Suprapubic skin (tissue), 4 donors: Measurements from ENCODE around the gene LIPJ. TPM values are rescaled to one million over a fixed set of nuclear protein-coding genes. Genes with fewer than 3 reads are reported as not detected.

Experiments used
- DNase-seq, 2 donors: peaks; one replicate each; pipeline ENCODE4 v3.0.0-alpha.2; 2019; ENCODE audit warnings: low spot score in 2 of 2
- H3K27ac ChIP-seq: fragments of 200-600 bp; sonication (generic); one replicate; pipeline ENCODE4 v1.5.1; 2019
- H3K27me3 ChIP-seq: fragments of 200-600 bp; sonication (generic); one replicate; pipeline ENCODE4 v1.5.1; 2019
- H3K36me3 ChIP-seq: fragments of 200-600 bp; sonication (generic); one replicate; pipeline ENCODE4 v1.5.1; 2019
- H3K4me1 ChIP-seq: fragments of 200-600 bp; sonication (generic); one replicate; pipeline ENCODE4 v1.5.1; 2019
- H3K4me3 ChIP-seq: fragments of 200-600 bp; sonication (generic); one replicate; pipeline ENCODE4 v1.5.1; 2019; ENCODE audit warnings: mild to moderate bottlenecking
- H3K9me3 ChIP-seq: fragments of 200-600 bp; sonication (generic); one replicate; pipeline ENCODE4 v1.5.1; 2019
- EP300 ChIP-seq: sonication (generic); formaldehyde crosslinking; IDR thresholded peaks from one replicate; pipeline ENCODE4 v1.6.1; 2017; ENCODE audit warnings: antibody characterized with exemption
- POLR2A ChIP-seq, 2 donors: fragments of 450-650 bp; IDR thresholded peaks; one replicate each; pipeline ENCODE4 v1.6.1; 2017; ENCODE audit warnings: antibody characterized with exemption in 2 of 2, mild to moderate bottlenecking in 2 of 2, moderate library complexity in 2 of 2
- POLR2AphosphoS5 ChIP-seq, 3 donors: sonication (generic); formaldehyde crosslinking; IDR thresholded peaks; one replicate each; pipeline ENCODE4 v1.6.1; 2017; ENCODE audit warnings: antibody characterized with exemption in 3 of 3
- WGBS: methylation state at CpG from one replicate; pipeline ENCODE4 v1.1.5; 2018; 5-methylcytosine and 5-hydroxymethylcytosine counted together
- total RNA-seq, 4 donors: library from RNA; depleted of rRNA; stranded (reverse); fragments of >200 nt; gene quantifications; one replicate each; pipeline ENCODE4 v1.1.0, GENCODE V29; 2016
- TF ChIP-seq, protein P1 (sequence below), 2 donors: fragments of 200-600 bp in 1 of 2; fragments of 450-650 bp in 1 of 2; sonication (generic) in 1 of 2; IDR thresholded peaks; one replicate each; pipeline ENCODE4 v1.5.1; 2016 to 2019; ENCODE audit warnings: antibody characterized with exemption in 2 of 2, mild to moderate bottlenecking in 1 of 2, moderate library complexity in 1 of 2

LIPJ gene
- total RNA-seq, 4 donors from 2014 or later = 0.15 to 0.48 (median 0.37) TPM

DNA sequence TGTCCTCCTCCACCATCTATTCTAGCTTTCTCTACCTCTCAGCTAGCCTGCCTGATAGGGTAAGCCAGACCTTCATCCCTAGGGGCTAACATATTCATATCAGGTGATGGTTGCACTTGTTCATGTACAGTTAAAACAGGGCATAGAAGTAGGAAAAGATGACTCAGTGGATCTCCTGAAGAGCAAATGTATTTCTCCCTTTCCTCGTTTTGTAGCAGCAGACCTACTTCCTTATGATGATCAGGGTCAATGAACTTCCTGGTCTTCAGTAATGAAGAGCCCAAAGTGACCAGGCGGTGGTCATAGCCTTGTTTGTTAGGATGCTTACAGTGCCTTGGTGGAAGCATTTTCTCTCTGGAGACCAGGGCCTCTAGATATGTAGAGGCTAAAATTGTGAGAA lies 6.3 kb downstream of the LIPJ start:
- no peak for DNase-seq
- Histone ChIP-seq H3K4me3 (no peak overlapping the region), H3K4me1 (no peaks in the 10 kb centered on the region), H3K27ac (no peak overlapping the region), H3K27me3 (no peaks in the 10 kb centered on the region), H3K36me3 (no peaks in the 10 kb centered on the region), H3K9me3 (no peaks in the 10 kb centered on the region)
- TF ChIP-seq EP300 (no peak), POLR2AphosphoS5 (IDR thresholded peaks at IDR 0.05) (no peak), POLR2A (IDR thresholded peaks at IDR 0.05) (no peak)
- TF ChIP-seq, protein P1, sequence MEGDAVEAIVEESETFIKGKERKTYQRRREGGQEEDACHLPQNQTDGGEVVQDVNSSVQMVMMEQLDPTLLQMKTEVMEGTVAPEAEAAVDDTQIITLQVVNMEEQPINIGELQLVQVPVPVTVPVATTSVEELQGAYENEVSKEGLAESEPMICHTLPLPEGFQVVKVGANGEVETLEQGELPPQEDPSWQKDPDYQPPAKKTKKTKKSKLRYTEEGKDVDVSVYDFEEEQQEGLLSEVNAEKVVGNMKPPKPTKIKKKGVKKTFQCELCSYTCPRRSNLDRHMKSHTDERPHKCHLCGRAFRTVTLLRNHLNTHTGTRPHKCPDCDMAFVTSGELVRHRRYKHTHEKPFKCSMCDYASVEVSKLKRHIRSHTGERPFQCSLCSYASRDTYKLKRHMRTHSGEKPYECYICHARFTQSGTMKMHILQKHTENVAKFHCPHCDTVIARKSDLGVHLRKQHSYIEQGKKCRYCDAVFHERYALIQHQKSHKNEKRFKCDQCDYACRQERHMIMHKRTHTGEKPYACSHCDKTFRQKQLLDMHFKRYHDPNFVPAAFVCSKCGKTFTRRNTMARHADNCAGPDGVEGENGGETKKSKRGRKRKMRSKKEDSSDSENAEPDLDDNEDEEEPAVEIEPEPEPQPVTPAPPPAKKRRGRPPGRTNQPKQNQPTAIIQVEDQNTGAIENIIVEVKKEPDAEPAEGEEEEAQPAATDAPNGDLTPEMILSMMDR (IDR thresholded peaks at IDR 0.05) = no peak
- WGBS = 87% methylated on average over 2 of the region's 2 CpGs

DNA sequence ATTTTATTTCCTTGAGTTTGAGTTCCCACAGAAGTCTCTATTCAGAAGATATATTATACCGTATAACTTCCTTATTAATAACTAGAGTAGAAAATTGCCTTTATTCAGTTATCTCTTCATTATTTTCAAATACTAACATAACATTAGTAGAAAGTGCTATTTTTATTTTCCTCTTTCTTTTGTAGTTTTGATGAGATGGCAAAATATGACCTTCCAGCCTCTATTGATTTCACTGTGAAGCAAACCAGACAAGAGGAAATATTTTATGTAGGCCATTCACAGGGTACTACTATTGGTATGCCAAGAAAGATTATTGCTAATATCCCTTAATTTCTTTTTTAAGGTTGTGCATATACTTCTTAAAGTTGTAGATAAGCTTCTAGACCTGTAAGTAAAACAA lies 7.9 kb downstream of the LIPJ start:
- no peak for DNase-seq
- H3K9me3 ChIP-seq = no peaks in the 10 kb centered on the region
- 87% methylated on average over 1 of the region's 1 CpG for WGBS
- no peak overlapping the region for H3K4me3 ChIP-seq
- no peaks in the 10 kb centered on the region for H3K27me3 ChIP-seq
- no peak overlapping the region for H3K27ac ChIP-seq
- TF ChIP-seq POLR2AphosphoS5 (IDR thresholded peaks at IDR 0.05) (no peak), POLR2A (IDR thresholded peaks at IDR 0.05) (no peak), EP300 (no peak)
- TF ChIP-seq, protein P1 (IDR thresholded peaks at IDR 0.05) = no peak
- H3K4me1 ChIP-seq = no peaks in the 10 kb centered on the region
- no peaks in the 10 kb centered on the region for H3K36me3 ChIP-seq

DNA sequence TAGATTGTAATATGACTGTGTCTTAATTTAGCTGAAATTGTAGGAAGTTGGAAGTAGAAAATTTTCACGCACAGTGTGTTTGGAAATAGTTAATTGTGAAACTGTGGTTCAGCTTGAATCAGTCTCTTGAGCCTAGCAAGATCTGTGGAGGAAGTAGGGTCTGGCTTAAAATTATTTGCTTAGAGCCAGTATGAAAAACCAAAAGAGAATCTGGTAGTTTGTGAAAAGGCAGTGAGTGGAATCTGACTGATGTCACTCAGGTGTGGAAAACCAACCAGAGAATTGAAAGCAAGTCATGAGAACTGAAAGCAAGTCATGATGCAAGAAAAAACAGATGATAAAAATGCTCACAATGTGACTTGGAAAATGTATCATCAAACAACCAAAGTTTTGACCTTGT lies 11.5 kb downstream of the LIPJ start:
- no peak for DNase-seq
- whole genome bisulfite sequencing = 86% methylated on average over 1 of the region's 1 CpG
- TF ChIP-seq POLR2AphosphoS5 (IDR thresholded peaks at IDR 0.05) (no peak), POLR2A (IDR thresholded peaks at IDR 0.05) (no peak), EP300 (no peak)
- TF ChIP-seq, protein P1 (IDR thresholded peaks at IDR 0.05) = no peak
- H3K4me3 ChIP-seq = no peak overlapping the region
- no peaks in the 10 kb centered on the region for H3K27me3 ChIP-seq
- no peak overlapping the region for H3K27ac ChIP-seq
- no peaks in the 10 kb centered on the region for H3K36me3 ChIP-seq
- no peaks in the 10 kb centered on the region for H3K4me1 ChIP-seq
- no peaks in the 10 kb centered on the region for H3K9me3 ChIP-seq

DNA sequence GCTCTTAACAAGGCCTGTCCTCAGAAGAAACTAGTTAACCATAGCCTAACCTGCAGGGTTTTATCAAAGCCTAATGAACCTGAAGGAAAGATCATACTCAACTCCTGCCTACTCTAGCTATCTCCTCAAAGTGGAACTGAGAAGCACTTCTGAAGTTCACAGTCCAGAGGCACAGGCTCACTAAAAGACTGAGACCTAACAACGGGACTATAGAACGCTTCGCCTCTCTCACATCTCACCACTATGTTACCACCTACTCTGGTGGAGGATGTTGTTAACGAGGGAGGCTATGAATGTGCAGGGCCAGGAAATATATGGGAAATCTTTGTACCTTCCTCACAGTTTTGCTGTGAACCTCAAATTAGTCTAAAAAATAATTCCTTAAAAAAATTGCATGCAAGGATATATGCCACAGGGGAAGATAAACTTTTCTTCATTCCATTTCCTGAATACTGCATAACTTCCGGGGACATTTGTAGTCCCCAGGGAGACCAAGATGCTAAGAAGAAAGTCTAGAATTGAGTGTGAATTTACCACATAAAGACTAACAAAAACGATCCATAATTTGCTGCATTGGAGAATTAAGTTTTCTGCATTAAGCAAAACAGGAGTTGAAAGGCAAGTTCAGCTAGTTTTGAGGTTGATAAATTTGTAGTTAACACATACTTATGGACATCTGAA lies 21.6 kb downstream of the LIPJ start:
- H3K9me3 ChIP-seq = no peaks in the 10 kb centered on the region
- TF ChIP-seq, protein P1 (IDR thresholded peaks at IDR 0.05) = no peak
- TF ChIP-seq POLR2A (IDR thresholded peaks at IDR 0.05) (no peak), POLR2AphosphoS5 (IDR thresholded peaks at IDR 0.05) (no peak), EP300 (no peak)
- H3K27ac ChIP-seq = no peak overlapping the region
- H3K4me3 ChIP-seq = no peak overlapping the region
- H3K4me1 ChIP-seq = no peaks in the 10 kb centered on the region
- no peaks in the 10 kb centered on the region for H3K36me3 ChIP-seq
- no peak for DNase-seq
- 74% methylated on average over 6 of the region's 6 CpGs for WGBS
- no peaks in the 10 kb centered on the region for H3K27me3 ChIP-seq

DNA sequence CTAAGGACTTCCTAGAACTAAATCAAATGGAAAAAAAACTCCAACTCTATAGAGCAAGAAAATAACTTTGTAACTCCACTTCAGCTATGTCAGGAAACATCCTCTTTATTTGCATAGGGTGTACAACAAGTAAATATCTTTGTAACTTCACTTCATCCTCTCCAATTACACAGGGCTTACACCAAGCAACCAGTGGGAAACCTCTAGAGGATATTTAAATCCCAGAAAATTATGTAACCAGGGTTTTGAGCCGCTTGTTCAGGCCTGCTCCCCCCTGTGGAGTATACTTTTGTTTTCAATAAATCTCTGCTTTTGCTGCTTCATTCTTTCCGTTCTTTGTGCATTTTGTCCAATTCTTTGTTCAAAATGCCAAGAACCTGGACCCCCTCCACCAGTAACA lies 22.2 kb downstream of the LIPJ start:
- Histone ChIP-seq H3K4me1 (no peaks in the 10 kb centered on the region), H3K27ac (no peak overlapping the region), H3K4me3 (no peak overlapping the region), H3K9me3 (no peaks in the 10 kb centered on the region), H3K36me3 (no peaks in the 10 kb centered on the region), H3K27me3 (no peaks in the 10 kb centered on the region)
- 54% methylated on average over 2 of the region's 2 CpGs for WGBS
- no peak for TF ChIP-seq POLR2AphosphoS5 (IDR thresholded peaks at IDR 0.05)
- DNase-seq = no peak
